ES-I3 (cell line): ENCODE measurements around the gene TRMT11.
"Not testable (repeated sequence)": the region's sequence is repeated elsewhere in the genome, so short reads cannot be mapped to it uniquely, and the experiment has no call there.

Source experiments
- H3K36me3 ChIP-seq: 2 replicates; pipeline ENCODE4 v1.6.1; 2013; ENCODE audit warnings: mild to moderate bottlenecking, low read length, control low read depth, moderate library complexity; ENCODE audit not compliant: insufficient read depth
- H3K4me1 ChIP-seq: 2 replicates; pipeline ENCODE4 v1.6.1; 2013; ENCODE audit warnings: mild to moderate bottlenecking, control low read depth, low read length; ENCODE audit not compliant: insufficient read depth
- H3K9ac ChIP-seq: 2 replicates; pipeline ENCODE4 v1.6.1; 2013; ENCODE audit warnings: low read depth, mild to moderate bottlenecking, low read length, moderate library complexity
- H3K9me3 ChIP-seq: 2 replicates; pipeline ENCODE4 v1.6.1; 2013; ENCODE audit warnings: mild to moderate bottlenecking, low read length, moderate library complexity; ENCODE audit not compliant: control insufficient read depth, insufficient read depth

Gene TRMT11

GRCh38 chr6:126055449-126055848, 69.1 kb downstream of the TRMT11 start:
- Histone ChIP-seq H3K36me3 (peaks cover 3% of the 10 kb centered on the region; the same call in 1 of the 2 replicates), H3K9ac (no peak overlapping the region), H3K4me1 (no peaks in the 10 kb centered on the region), H3K9me3 (no peaks in the 10 kb centered on the region)

GRCh38 chr6:126056355-126057004, 70.1 kb downstream of the TRMT11 start:
- Histone ChIP-seq H3K9me3 (no peaks in the 10 kb centered on the region), H3K9ac (no peak overlapping the region), H3K36me3 (peaks cover 5% of the 10 kb centered on the region; the same call in 1 of the 2 replicates), H3K4me1 (no peaks in the 10 kb centered on the region)

GRCh38 chr6:126058085-126058484, 71.7 kb downstream of the TRMT11 start:
- not testable (repeated sequence) for H3K4me1 ChIP-seq, H3K9ac ChIP-seq, H3K36me3 ChIP-seq

GRCh38 chr6:126060400-126060799, 74.1 kb downstream of the TRMT11 start:
- Histone ChIP-seq H3K9ac (no peak overlapping the region), H3K36me3 (peaks cover 2% of the 10 kb centered on the region; the same call in 1 of the 2 replicates), H3K4me1 (peaks cover 7% of the 10 kb centered on the region), H3K9me3 (no peaks in the 10 kb centered on the region)

More at GRCh38 chr6:126058085-126058484, 71.7 kb downstream of the TRMT11 start:
- not testable (repeated sequence) for H3K9me3 ChIP-seq

- H3K36me3 ChIP-seq, result peaks cover 2% of the 10 kb centered on the region; the same call in 1 of the 2 replicates
- H3K4me1 ChIP-seq, result peaks cover 7% of the 10 kb centered on the region
- H3K9ac ChIP-seq, result no peak overlapping the region
- no peaks in the 10 kb centered on the region for H3K9me3 ChIP-seq
Observed at GRCh38 chr6:126063512-126064146, 77.3 kb downstream of the TRMT11 start.

- Histone ChIP-seq H3K36me3 (peaks cover 2% of the 10 kb centered on the region; the same call in 1 of the 2 replicates), H3K9ac (no peak overlapping the region), H3K9me3 (no peaks in the 10 kb centered on the region), H3K4me1 (peaks cover 7% of the 10 kb centered on the region)
Observed at GRCh38 chr6:126064257-126064747, 78.0 kb downstream of the TRMT11 start.

GRCh38 chr6:126064748-126065401, 78.5 kb downstream of the TRMT11 start:
- H3K9ac ChIP-seq, result no peak overlapping the region
- H3K4me1 ChIP-seq, result peaks cover 7% of the 10 kb centered on the region
- H3K36me3 ChIP-seq, result peaks cover 2% of the 10 kb centered on the region; the same call in 1 of the 2 replicates
- H3K9me3 ChIP-seq, result no peaks in the 10 kb centered on the region

- Histone ChIP-seq H3K9ac (no peak overlapping the region), H3K9me3 (no peaks in the 10 kb centered on the region), H3K4me1 (peaks cover 7% of the 10 kb centered on the region), H3K36me3 (no peaks in the 10 kb centered on the region)
Observed at GRCh38 chr6:126066053-126067048, 80.0 kb downstream of the TRMT11 start.

GRCh38 chr6:126067073-126067472, 80.7 kb downstream of the TRMT11 start:
- Histone ChIP-seq H3K9ac (no peak overlapping the region), H3K36me3 (no peaks in the 10 kb centered on the region), H3K9me3 (no peaks in the 10 kb centered on the region), H3K4me1 (peaks cover 7% of the 10 kb centered on the region)

GRCh38 chr6:126069449-126069848, 83.1 kb downstream of the TRMT11 start:
- Histone ChIP-seq H3K9me3 (no peaks in the 10 kb centered on the region), H3K36me3 (no peaks in the 10 kb centered on the region), H3K4me1 (no peaks in the 10 kb centered on the region), H3K9ac (no peak overlapping the region)

- no peaks in the 10 kb centered on the region for H3K36me3 ChIP-seq
- H3K4me1 ChIP-seq, result no peaks in the 10 kb centered on the region
- H3K9ac ChIP-seq, result no peak overlapping the region
- no peaks in the 10 kb centered on the region for H3K9me3 ChIP-seq
Observed at GRCh38 chr6:126071000-126071647, 84.8 kb downstream of the TRMT11 start.

- Histone ChIP-seq H3K9ac (no peak overlapping the region), H3K4me1 (no peaks in the 10 kb centered on the region), H3K36me3 (no peaks in the 10 kb centered on the region), H3K9me3 (no peaks in the 10 kb centered on the region)
Observed at GRCh38 chr6:126072172-126072571, 85.8 kb downstream of the TRMT11 start.

GRCh38 chr6:126072834-126073233, 86.5 kb downstream of the TRMT11 start:
- no peaks in the 10 kb centered on the region for H3K4me1 ChIP-seq
- H3K9ac ChIP-seq, result no peak overlapping the region
- H3K36me3 ChIP-seq, result no peaks in the 10 kb centered on the region
- no peaks in the 10 kb centered on the region for H3K9me3 ChIP-seq
